ENCODE data around the gene EBF4. TPM values are rescaled to one million over a fixed set of nuclear protein-coding genes. Genes with fewer than 3 reads are reported as not detected.

EBF4 gene
- total RNA-seq, 1 experiment from 2014 or later: 11.4 TPM

GRCh38 chr20:2804041-2804828 lies 111.7 kb downstream of the EBF4 start:
- BruUV-seq (replicated peaks): no TSS peak
- no peak overlapping the region for H3K4me2 ChIP-seq (ENCODE audit: low read length)
- no peaks in the 10 kb centered on the region for H3K79me2 ChIP-seq (ENCODE audit: insufficient read depth, low read length)
- CTCF ChIA-PET: no interaction called here
- H3K9me2 ChIP-seq (ENCODE audit: insufficient read depth): no peaks in the 10 kb centered on the region
- no peak overlapping the region for H3K4me3 ChIP-seq (replicated peaks in 1 of 2; ENCODE audit: low read depth in 1 of 2, low read length in 2 of 2)
- no peaks in the 10 kb centered on the region for H3K9me3 ChIP-seq (ENCODE audit: control insufficient read depth in 1 of 2, insufficient read depth in 1 of 2, low read depth in 1 of 2, low read length in 2 of 2)
- H4K20me1 ChIP-seq (ENCODE audit: insufficient read depth): no peaks in the 10 kb centered on the region
- DNase-seq (ENCODE audit: low read depth, low spot score): no peak
- peaks cover 4 to 7% of the 10 kb centered on the region in 2 experiments; a peak in 3 of 4 replicates for H3K4me1 ChIP-seq (ENCODE audit: control insufficient read depth in 1 of 2, insufficient read depth in 2 of 2, low read length in 2 of 2)
- POLR2A ChIA-PET: no interaction called here
- no peak for ATAC-seq
- TF ChIP-seq ATF3 (IDR thresholded peaks at IDR 0.05) (no peak), ZFX (IDR thresholded peaks at IDR 0.05) (no peak), REST (IDR thresholded peaks at IDR 0.05; ENCODE audit: low read depth) (no peak), POLR2A (IDR thresholded peaks at IDR 0.05; ENCODE audit: borderline replicate concordance, extremely low read depth, insufficient read depth, insufficient read length) (no peak), SRF (IDR thresholded peaks at IDR 0.05; ENCODE audit: low read depth) (no peak), CBX3 (IDR thresholded peaks at IDR 0.05; ENCODE audit: low read depth) (no peak), RAD21 (IDR thresholded peaks at IDR 0.05; ENCODE audit: low read depth) (no peak), FOSL1 (IDR thresholded peaks at IDR 0.05; ENCODE audit: low read depth) (no peak), YY1 (IDR thresholded peaks at IDR 0.05; ENCODE audit: extremely low read depth, insufficient replicate concordance, low read depth, low read length) (no peak), TCF7L2 (IDR thresholded peaks at IDR 0.05; ENCODE audit: borderline replicate concordance, extremely low read depth, insufficient read depth, insufficient read length) (no peak), SP1 (IDR thresholded peaks at IDR 0.05; ENCODE audit: low read depth) (no peak), EGR1 (IDR thresholded peaks at IDR 0.05; ENCODE audit: low read depth) (no peak), CEBPB (IDR thresholded peaks at IDR 0.05; ENCODE audit: low read depth) (no peak), JUND (IDR thresholded peaks at IDR 0.05) (no peak), SIN3A (IDR thresholded peaks at IDR 0.05; ENCODE audit: low read depth) (no peak), EZH2 (IDR thresholded peaks at IDR 0.05) (no peak), ELF1 (IDR thresholded peaks at IDR 0.05; ENCODE audit: borderline replicate concordance, low read depth) (no peak)
- TF ChIP-seq, protein P1, sequence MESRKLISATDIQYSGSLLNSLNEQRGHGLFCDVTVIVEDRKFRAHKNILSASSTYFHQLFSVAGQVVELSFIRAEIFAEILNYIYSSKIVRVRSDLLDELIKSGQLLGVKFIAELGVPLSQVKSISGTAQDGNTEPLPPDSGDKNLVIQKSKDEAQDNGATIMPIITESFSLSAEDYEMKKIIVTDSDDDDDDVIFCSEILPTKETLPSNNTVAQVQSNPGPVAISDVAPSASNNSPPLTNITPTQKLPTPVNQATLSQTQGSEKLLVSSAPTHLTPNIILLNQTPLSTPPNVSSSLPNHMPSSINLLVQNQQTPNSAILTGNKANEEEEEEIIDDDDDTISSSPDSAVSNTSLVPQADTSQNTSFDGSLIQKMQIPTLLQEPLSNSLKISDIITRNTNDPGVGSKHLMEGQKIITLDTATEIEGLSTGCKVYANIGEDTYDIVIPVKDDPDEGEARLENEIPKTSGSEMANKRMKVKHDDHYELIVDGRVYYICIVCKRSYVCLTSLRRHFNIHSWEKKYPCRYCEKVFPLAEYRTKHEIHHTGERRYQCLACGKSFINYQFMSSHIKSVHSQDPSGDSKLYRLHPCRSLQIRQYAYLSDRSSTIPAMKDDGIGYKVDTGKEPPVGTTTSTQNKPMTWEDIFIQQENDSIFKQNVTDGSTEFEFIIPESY (IDR thresholded peaks at IDR 0.05; ENCODE audit: extremely low read depth, insufficient replicate concordance, low read length): no peak
- H3K36me3 ChIP-seq (ENCODE audit: control insufficient read depth in 1 of 2, insufficient read depth in 2 of 2, low read length in 2 of 2): no peaks in the 10 kb centered on the region
- intact Hi-C loops (cut with micrococcal nuclease): no loop called here
- H3K9ac ChIP-seq (ENCODE audit: low read length): no peak overlapping the region
- H3K27me3 ChIP-seq (ENCODE audit: insufficient read depth, low read length): peaks cover 4% of the 10 kb centered on the region; the same call in 1 of the 2 replicates
- no peak overlapping the region for H2AFZ ChIP-seq (ENCODE audit: low read depth, low read length, poor library complexity, severe bottlenecking)
- RAD21 ChIA-PET (ENCODE audit: low non-redundant PET in 1 of 2, low total read pairs in 2 of 2, uncharacterized antibody in 2 of 2, unreplicated experiment in 2 of 2): no interaction called here
- H3K27ac ChIP-seq (ENCODE audit: low read depth, low read length): no peak overlapping the region
